GM12874 (cell line): ENCODE measurements around the gene COL4A2.

Source experiments
- TF ChIP-seq, protein P1 (sequence below): IDR thresholded peaks from 2 replicates; pipeline ENCODE4 v1.5.1; 2011; ENCODE audit warnings: low read depth, mild to moderate bottlenecking, control low read depth, low read length, moderate library complexity; ENCODE audit not compliant: insufficient read depth

COL4A2 gene

DNA sequence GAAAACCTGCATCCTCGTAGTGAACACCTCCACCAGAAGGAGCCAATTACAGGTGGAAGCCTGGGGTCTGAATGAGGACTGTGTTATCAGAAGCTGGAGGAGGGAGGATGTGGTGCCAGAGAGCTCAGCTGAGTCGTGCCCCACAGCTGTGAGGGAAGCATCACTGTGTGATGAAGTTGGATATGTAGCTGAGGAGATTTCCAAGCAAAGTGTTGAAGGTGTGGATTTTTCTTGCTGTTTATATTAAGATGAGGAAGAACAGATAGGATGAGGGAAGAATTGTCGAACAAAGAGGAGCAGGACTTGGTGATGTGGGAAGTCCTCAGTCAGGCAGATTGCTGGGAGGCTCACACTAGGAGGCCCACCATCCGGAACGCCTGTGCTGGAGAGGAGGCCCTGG, 250.0 kb downstream of the COL4A2 start:
- TF ChIP-seq, protein P1, sequence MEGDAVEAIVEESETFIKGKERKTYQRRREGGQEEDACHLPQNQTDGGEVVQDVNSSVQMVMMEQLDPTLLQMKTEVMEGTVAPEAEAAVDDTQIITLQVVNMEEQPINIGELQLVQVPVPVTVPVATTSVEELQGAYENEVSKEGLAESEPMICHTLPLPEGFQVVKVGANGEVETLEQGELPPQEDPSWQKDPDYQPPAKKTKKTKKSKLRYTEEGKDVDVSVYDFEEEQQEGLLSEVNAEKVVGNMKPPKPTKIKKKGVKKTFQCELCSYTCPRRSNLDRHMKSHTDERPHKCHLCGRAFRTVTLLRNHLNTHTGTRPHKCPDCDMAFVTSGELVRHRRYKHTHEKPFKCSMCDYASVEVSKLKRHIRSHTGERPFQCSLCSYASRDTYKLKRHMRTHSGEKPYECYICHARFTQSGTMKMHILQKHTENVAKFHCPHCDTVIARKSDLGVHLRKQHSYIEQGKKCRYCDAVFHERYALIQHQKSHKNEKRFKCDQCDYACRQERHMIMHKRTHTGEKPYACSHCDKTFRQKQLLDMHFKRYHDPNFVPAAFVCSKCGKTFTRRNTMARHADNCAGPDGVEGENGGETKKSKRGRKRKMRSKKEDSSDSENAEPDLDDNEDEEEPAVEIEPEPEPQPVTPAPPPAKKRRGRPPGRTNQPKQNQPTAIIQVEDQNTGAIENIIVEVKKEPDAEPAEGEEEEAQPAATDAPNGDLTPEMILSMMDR = no peak

DNA sequence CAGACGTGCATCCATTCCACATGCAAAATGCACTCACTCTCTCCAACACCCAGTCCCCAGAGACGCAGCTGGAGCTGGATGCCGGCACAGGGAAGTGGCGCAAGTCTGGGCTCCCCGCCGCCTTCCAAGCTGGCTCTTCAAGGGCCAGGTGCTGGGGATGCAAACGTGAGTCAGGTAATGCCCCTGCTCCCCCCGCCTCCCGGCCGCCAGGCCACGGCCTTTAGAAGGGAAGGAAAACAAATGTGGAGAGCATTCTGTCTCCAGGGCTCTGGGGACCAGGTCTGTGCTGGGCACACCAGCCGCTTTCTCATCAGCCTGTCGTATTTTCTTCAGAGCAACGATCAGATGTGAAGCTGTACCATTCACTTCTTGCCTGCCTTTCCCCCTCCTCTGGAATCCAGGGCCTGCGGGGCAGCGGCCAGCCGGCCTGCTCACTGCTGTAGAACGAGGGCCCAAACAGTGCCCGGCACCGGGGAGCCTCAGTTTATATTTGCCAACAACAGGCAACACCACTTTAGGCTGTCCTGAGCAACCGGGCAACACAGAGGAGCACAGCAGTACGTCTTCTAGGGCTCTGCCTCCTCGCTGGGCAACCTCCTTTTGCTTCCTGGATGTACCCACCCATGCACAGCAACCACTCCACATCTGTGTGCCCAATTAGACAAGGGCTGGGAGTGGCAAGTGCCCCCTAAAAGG, 250.7 kb downstream of the COL4A2 start:
- TF ChIP-seq, protein P1 = no peak

DNA sequence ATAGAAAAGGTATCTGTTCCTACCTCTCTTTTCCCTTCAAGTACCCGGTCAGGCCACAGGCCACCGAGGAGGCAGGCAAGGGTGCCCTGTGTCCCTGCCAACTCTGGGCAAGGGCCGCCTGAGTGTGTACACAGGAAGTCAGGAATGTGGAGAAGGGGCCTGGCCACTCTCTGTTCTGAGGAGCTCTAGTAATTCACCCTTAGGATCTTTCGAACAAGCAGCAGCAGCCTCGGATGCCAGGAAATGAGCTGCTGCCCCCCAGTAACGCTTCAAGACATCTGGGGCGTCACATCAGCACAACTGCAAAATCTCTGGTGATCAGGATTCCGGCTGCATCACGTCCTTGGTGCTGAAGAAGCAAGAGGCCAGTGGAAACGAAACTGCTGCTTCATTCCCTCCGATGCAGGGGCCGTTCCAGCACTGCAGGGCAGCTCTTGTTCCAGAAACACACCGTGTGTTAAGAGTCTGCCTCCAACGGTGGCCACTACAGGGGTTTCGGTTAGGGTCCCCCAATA, 252.4 kb downstream of the COL4A2 start:
- TF ChIP-seq, protein P1 = no peak

DNA sequence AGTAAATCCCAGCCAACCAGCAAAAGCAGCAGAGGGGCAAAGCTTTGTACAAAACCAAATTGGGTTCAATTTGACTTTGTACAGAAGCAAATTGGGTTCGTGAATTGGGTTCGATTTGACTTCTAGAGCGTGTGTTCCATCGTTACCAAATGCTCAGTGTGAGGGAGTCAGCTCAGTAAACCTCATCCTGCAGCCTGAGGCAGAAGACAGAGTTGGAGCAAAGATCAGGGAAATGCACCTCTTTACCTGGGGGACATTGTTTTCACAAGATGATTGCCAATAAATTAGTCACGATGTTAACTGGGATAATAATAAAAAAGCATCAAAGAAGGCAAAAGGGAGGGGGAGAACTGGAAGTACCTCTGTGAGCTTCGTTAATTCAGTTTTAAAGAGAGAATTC, 252.9 kb downstream of the COL4A2 start:
- TF ChIP-seq, protein P1 = no peak

DNA sequence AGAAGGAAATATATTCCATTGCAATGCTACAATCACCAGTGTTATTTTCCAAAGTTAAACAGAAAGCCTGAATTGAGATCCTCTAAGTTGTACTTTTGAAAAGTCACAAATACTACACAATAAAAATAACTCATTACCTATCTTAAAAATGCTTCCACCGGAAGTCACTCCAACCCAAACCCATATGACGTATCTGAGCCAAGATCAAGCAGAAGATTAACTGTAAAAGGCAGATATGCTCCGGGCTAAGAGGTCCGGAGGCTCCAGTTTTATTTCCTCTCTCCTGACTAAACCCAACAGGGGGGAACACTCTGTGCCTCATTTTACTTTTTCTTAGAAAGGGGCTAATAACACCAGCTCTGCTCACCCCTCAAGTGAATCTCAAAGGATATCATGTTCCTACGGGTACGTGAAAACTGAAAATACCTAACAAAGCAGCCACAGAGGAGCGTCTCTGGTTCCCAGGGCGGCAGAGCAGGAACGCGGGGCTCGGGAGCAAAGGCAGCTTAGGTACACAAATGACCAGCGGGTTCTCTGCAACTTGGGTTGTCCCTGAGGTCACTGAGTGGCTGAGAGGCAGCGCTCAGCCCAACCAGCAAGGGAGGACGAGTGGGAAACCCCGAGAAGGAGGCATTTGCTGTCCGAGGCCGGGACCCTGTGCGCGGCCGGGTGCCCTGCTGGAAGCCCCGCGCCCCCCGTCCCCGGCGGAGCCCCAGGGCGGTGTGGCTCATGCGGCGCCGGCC, 253.7 kb downstream of the COL4A2 start:
- TF ChIP-seq, protein P1 = no peak

DNA sequence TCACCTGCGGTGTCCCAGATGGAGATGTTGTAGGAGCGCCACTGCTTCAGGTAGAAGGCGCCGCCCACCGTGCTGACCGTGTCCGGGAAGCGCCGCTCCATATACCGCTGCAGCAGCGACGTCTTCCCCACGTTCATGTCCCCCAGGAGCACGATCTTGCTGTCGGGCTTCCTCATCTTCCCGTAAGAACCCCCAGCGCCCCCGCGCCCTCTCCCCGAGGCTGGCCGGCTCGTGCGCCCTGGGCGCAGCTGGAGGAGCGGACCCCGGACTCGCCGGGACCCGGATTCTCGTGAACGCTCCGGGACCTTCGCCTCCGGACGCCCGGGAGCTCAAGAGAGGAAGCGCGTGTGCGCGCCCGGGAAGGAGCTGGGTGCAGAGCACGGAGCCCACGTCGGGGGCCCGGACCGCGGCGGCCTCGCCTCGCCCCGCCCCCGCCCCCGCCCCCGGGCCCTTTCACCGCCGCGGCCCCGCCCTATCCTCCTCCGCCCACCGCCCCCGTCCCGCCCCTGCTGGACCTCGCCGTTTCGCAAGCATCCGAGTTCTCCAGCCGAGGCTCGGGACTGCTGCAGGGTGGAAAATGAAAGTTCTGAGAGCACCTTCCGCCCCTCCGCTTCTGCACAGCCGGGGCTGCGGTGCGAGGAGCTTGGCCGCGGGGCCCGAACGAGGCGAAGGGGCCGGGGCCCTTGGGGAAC, 254.4 kb downstream of the COL4A2 start, which contains the start of gene RAB20:
RAB20 (minus strand) TSS at position 379 of the 692 bp plus-strand sequence; CDS start at position 176, 203 bp downstream.
- TF ChIP-seq, protein P1 = no peak

DNA sequence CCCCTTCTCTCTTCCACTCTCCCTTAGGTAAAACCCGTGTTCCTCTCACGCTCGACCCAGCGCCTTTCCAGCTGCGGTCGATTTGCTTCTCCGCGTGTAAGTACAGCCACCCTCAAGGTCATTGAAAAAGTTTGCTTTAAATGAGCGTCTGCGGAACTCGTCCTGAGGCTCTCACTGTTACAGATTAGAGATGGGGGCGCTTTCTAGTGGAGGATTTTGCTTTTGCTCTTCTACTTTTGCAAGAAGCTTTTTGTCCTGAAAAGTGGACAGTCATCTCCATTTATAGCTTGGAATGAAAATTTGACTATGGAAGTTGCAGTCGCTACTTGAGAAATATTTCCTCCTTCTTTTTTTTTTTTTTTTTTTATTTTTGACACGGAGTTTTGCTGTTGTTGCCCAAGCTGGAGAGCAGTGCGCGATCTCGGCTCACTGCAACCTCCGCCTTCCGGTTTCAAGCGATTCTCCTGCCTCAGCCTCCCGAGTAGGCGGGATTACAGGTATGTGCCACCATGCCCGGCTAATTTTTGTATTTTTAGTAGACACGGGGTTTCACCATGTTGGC, 255.0 kb downstream of the COL4A2 start:
- TF ChIP-seq, protein P1 = no peak
